Loucy (cell line): ENCODE results near the gene RBM44.

ENCODE experiments used
- CTCF ChIP-seq: fragments of 200-600 bp; sonication (generic); conservative IDR thresholded peaks from 2 replicates; pipeline ENCODE4 v1.5.1; 2014; ENCODE audit warnings: mild to moderate bottlenecking, antibody characterized with exemption, low read length
- EZH2phosphoT487 ChIP-seq: fragments of 200-600 bp; IDR thresholded peaks from 2 replicates; pipeline ENCODE4 v1.6.1; 2018; ENCODE audit warnings: antibody characterized with exemption, mild to moderate bottlenecking, moderate library complexity, borderline replicate concordance

- TF ChIP-seq EZH2phosphoT487 (no peak), CTCF (no peak)
Observed at GRCh38 chr2:237835372-237835771, 36.8 kb downstream of the RBM44 start.
